H1 (cell line): Measurements from ENCODE around the gene HTR6. TPM values are rescaled to one million over a fixed set of nuclear protein-coding genes. Genes with fewer than 3 reads are reported as not detected.

Experiments used
- CBX5 ChIP-seq: fragments of 300-800, 300-1000 bp; sonication (generic); IDR thresholded peaks from 2 replicates; pipeline ENCODE4 v1.7.1; 2016; ENCODE audit warnings: antibody characterized with exemption, low read length, low read depth
- CHD7 ChIP-seq: fragments of 300-600 bp; sonication (generic); IDR thresholded peaks from 2 replicates; pipeline ENCODE4 v1.7.1; 2012; ENCODE audit warnings: low read length, moderate library complexity, mild to moderate bottlenecking, inconsistent platforms; ENCODE audit not compliant: insufficient replicate concordance
- CTCF ChIP-seq, 3 experiments: IDR thresholded peaks; 1 replicate in 2 of 3; 2 replicates in 1 of 3; pipeline versions ENCODE4 v1.5.1 to v1.6.1; 2011; ENCODE audit warnings: low read length in 3 of 3, mild to moderate bottlenecking in 3 of 3, inconsistent platforms in 2 of 3, low read depth in 1 of 3, moderate library complexity in 1 of 3; ENCODE audit not compliant: insufficient read depth in 1 of 3; ENCODE audit errors: control extremely low read depth in 1 of 3
- GTF2F1 ChIP-seq: IDR thresholded peaks from 2 replicates; pipeline ENCODE4 v1.6.1; 2012; ENCODE audit warnings: low read depth, low read length, improper control_type of control experiment, borderline replicate concordance
- SIX5 ChIP-seq: IDR thresholded peaks from 2 replicates; pipeline ENCODE4 v1.6.1; 2011; ENCODE audit warnings: mild to moderate bottlenecking, low read depth, low read length
- TCF12 ChIP-seq: IDR thresholded peaks from 2 replicates; pipeline ENCODE4 v1.6.1; 2011; ENCODE audit warnings: low read depth, mild to moderate bottlenecking, low read length
- polyA plus RNA-seq, 7 experiments: library from polyadenylated mRNA; depleted of rRNA in 3 of 7; stranded (reverse) in 5 of 7; unstranded in 2 of 7; fragments of >200 nt in 5 of 7; fragments of 200-250 nt in 2 of 7; gene quantifications; 1 replicate in 5 of 7; 2 replicates in 1 of 7; 4 replicates in 1 of 7; pipeline versions ENCODE4 v1.2.1 to v1.2.3, GENCODE V29; 2011 to 2013; ENCODE audit warnings: missing spikeins in 2 of 7, mixed read lengths in 2 of 7
- total RNA-seq: library from RNA; stranded (reverse); fragmentation: NEBNext Ultra II Directional; extraction: Animal tissue kit (Norgen Biotek cat#: 25700); gene quantifications from 2 replicates; pipeline ENCODE4 v1.2.1, GENCODE V29; 2021

The HTR6 gene
- total and polyA plus RNA-seq, 2 of the 8 experiments (the other 6 are each of a cell fraction or from before 2014, with no cell fraction given), result 0.76 to 0.95 TPM

- no peak for TF ChIP-seq CHD7
- TF ChIP-seq TCF12, result no peak
- TF ChIP-seq CBX5, result no peak
- no peak for TF ChIP-seq SIX5
- TF ChIP-seq CTCF (IDR thresholded peaks at IDR 0.05; ENCODE audit: control extremely low read depth in 1 of 3, insufficient read depth in 1 of 3, low read depth in 1 of 3, low read length in 3 of 3), result no peak
- no peak for TF ChIP-seq GTF2F1
Observed at GRCh38 chr1:19623523-19623922, 41.2 kb upstream of the HTR6 start (continued).
